GM18861 (cell line): Measurements from ENCODE around the gene HAUS6.
A peak's percentile ranks its signal among the peaks of the same experiment; 100 is the strongest.
"Not testable (repeated sequence)": the region's sequence is repeated elsewhere in the genome, so short reads cannot be mapped to it uniquely, and the experiment has no call there.

Experiments used
- ATAC-seq: cut with Tn5 transposase; IDR thresholded peaks from one replicate; pipeline ENCODE4 v1.9.1; 2021; ENCODE audit not compliant: unreplicated experiment

HAUS6 gene

DNA sequence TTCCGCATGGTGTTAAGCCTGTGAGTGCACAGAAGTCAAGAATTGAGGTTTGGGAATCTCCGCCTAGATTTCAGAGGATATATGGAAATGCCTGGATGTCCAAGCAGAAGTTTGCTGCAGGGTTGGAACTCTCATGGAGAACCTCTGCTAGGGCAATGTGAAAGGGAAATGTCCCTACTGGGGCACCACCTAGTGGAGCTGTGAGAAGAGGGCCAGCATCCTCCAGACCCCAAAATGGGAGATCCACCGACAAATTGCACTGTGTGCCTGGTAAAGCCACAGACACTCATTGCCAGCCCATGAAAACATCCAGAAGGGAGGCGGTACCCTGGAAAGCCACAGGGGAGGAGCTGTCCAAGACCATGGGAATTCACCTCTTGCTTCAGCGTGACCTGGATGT is 66.1 kb downstream of the HAUS6 start:
- ATAC-seq: no peak

DNA sequence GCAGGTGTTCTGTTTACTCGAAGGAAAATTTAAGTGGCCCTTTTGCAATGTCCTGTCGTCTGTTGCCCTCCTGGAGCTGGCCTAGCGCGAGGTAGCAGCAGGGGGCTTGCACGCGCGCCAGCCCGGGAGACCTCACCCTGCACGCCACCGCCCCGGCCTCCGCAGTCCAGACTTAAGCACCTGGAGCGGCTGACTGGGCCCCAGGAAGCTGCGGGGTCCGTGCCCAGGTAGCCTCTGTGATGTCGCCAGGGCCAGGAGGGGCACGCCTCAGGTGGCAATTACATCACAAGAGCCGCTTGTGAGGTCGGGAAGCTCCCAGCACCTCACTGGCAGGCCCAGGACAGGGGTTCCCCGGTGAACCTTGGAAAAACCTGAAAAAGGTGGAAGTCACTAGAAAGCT is 69.7 kb downstream of the HAUS6 start, which contains the start of gene SAXO1:
SAXO1 (minus strand) TSS at position 195 of the 400 bp plus-strand sequence. CDS start 301 bp downstream, outside the sequence.
- ATAC-seq: no peak

DNA sequence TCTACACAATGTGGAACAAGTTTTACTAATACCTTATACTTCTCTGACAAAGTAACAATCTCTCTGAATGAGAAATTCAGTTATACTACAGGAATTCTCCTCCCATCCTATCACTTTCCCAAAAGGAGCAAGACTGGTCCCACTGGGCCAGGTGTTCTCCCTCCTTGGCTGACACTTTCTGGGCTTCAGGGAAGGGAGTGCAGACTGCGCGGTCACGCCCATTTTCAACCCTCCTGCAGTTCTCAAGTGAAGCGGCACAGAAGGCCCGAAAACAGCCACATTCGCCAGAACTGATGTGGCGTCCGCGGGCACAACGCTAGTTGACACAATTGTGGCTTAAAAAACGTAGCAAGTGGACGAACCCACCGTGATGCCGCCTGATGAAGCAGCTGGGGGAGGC is 70.3 kb downstream of the HAUS6 start:
- no peak for ATAC-seq

DNA sequence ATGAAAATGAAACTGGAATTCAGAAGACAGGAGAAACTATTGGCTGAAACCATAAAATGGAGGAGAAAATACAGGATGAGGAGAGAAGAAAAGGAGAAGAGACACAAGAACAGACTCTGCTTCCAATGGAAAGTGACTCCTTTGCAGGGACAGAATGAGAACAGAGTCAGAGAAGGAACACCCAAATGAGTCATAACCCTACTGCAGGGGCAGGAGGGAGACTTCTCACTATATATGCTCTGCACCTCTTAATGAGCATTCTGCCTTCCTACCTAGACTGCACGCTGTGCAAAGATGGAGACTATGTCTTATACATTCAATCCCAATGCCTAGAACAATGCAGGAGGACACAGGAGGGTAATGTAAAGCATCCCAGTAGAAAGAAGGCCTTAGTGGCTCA is 71.8 kb downstream of the HAUS6 start:
- ATAC-seq: no peak

DNA sequence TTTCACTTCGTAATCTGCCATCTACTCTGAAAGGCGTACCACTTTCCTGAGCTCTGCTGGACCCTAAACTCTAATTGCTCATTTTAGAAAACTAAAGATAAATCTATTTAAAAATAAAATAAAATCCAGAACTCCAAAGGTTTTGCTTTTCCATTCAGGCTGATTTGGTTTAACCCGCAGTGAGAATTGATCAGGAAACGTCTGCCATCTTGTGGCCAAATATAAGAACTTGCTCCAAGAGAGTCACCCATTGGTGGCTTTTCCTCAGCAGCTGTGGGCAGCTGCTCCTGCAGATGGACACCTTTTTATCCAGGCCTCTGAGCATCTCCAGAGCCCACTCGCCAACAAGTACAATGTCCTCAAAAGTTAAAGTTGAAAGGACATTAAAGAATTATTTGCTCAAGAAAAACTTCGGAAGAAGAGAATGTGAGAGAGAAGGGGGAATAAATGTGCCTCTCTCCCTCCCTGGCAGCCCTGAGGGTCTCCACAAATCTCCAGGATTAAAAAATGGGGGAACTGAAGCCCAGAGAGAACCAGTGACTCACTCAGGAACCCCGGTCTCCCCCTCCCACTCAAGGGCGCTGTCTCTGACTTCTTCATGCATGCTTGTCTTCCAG is 73.8 kb downstream of the HAUS6 start:
- peak; percentile 63 for ATAC-seq

DNA sequence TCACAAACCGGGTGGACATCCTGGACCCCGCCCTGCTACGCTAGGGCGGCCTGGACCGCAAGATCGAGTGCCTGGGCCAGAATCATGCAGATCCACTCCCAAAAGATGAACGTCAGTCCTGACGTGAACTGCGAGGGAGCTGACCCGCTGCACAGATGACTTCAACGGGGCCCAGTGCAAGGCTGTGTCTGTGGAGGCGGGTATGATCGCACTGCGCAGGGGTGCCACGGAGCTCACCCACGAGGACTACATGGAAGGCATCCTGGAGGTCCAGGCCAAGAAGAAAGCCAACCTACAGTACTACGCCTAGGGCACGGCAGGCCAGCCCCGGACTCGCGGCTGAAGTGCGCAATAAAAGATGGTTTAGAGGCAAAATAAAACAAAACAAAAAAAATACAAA is 74.9 kb downstream of the HAUS6 start:
- ATAC-seq: no peak

DNA sequence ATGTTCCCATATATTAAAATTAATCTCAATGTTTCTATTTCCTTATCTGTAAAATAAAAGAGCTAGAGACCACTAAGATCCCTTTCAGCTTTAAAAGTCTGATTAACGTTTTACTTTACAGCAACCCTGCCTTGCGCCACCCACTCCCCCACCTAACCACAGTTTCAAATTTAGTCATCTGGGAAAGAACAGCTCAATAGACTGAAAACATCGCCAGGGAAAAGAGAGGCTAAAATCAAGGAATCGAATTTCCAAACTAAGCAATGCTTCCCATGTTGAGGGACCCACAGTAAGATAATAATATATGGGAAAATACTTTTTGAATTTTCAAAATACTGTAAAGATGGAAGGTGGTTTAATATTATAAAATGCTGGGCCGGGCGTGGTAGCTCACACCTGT is 76.3 kb downstream of the HAUS6 start:
- no peak for ATAC-seq

DNA sequence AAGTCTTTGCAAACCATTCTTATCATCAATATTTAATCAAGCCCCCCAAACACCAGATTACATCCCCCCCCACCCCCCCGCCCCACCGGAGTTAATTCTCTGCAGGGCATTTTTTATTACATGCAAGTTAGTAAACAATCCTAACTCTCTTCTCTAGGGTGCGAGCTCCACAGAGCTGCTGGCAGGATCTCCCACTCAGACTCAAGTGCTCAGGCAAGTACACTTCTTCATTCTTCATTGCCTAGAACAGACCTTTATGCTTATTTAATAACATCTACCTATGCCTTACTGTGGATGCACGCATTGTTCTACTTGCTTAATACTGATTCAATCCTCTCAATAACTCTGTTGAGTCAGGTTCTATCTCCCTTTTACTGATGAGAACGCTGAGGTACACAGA is 79.6 kb downstream of the HAUS6 start:
- no peak for ATAC-seq

DNA sequence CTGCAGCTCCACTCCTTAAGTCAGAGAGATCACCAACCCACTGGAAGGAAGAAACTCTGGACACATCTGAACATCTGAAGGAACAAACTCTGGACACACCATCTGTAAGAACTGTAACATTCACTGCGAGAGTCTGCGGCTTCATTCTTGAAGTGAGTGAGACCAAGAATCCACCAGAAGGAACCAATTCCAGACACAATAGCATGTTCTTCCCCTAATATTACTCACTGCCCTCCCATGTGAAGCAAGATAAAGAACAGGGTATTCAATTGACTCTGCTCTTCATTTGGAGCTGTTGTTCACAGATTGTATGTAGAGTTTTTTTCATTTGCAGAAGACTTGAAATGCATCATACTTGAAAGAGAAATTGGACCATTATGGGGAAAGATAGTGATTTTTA is 80.5 kb downstream of the HAUS6 start:
- no peak for ATAC-seq

DNA sequence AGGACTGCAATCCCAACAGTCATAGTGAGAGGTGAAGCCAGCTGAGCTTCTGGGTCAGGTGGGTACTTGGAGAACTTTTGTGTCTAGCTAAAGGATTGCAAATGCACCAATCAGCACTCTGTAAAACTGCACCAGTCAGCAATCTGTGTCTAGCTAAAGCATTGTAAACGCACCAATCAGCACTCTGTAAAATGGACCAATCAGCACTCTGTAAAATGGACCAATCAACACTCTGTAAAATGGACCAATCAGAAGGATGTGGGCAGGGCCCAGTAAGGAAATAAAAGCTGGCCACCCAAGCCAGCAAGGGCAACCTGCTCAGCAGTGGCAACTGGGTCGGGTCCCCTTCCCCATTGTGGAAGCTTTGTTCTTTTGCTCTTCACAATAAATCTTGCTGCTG is 81.1 kb downstream of the HAUS6 start:
- not testable (repeated sequence) for ATAC-seq

DNA sequence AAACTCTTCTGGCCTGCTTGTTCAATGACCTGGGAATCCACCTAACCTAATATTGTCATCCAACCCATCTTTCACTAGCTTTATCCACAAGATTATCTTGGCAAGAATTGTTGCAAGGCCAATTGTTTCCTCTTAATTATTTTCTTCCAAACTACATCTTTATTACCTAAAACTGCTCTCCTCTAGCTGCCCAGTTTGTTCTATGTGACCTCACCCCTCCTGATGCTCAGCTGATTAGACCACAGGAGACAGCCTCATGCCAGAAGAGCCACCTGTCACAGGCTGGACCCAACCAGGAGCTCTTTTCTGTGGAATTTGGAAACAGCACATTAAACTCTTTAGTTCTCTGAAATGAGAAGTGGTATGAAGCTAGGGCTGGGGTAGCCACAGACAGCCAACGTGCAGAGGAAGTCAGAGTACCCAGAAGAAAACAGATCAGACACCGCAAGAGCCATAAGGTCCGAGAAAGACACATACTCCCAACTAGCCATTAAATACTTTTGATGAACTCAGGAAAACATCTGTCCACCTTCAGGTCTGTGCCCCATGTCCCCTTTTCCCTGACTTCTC is 81.7 kb downstream of the HAUS6 start:
- no peak for ATAC-seq

DNA sequence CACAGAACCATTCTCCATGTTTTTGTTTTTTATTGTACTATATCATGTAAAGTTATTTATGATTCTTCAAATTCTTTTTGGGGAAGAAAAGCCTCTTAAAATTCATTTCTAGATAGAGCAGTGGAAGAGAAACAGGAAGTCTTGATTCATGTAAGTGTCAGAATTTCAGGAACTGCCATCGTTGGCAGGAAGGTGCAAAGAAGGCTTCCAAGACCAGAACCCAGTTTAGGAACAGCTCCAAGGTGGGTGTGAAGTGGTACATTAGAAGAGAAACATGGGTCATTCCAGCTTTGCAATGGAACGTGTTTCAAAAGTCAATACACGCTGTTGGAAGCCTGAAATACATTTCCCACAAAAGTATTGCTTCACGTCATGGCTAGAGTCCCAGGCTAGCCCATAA is 84.5 kb downstream of the HAUS6 start:
- no peak for ATAC-seq

DNA sequence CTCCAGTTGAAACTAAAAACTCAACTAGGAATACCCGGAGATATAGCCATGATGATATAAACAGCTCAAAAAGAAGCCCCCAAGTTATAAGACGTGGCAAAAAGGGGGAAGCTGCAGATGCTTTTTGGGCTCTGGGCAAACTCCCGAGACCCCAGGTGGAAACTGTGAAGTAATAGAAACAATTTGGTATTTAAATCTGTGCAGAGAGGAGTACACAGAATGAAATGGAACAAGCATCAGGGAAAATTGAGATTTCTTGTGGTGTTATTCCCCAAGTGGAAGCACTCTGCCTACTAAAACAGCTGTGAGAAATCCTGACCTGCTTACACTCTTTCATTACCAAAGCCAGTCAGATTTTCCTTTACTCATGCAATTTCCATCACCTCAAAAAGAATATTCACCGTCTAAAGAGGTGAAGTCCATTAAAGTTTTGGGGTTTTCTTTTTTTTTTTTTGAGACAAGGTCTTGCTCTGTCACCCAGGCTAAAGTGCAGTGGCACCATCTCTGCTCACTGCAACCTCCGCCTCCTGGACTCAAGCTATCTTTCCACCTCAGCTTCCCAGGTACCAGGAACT is 93.2 kb downstream of the HAUS6 start:
- no peak for ATAC-seq
